HG02885 (cell line): Measurements from ENCODE around the gene OR52E5.

ENCODE experiments used
- ATAC-seq: cut with Tn5 transposase; IDR thresholded peaks from one replicate; pipeline ENCODE4 v1.9.1; 2021; ENCODE audit warnings: mild to moderate bottlenecking; ENCODE audit not compliant: unreplicated experiment, poor library complexity

OR52E5 gene

GRCh38 chr11:5892908-5893307 is at the start of gene OR52E5:
Gene OR52E5 (plus strand): TSS chr11:5893208. CDS start chr11:5900777, 7,569 bp downstream.
- ATAC-seq: no peak

DNA sequence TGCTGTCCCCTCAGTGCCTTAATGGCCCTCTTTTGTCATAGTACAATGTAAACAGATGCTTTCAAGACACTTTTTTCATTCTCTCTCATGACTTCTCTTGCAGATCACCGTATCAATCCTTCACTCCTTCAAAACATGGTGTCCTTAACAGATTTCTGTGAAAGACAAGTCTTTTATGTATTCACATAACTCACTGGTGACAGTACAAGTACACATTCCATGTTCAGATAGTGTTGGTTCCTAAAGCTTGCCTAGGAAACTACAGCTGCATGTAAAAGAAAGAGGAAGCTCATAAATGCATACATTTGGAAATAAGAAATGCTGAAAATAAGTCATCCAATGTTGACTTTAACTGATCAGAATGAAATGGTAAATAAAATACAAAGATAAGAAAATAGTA is 46.3 kb upstream of the OR52E5 start:
- no peak for ATAC-seq

- no peak for ATAC-seq
Measured at GRCh38 chr11:5847711-5848110, 45.3 kb upstream of the OR52E5 start.

DNA sequence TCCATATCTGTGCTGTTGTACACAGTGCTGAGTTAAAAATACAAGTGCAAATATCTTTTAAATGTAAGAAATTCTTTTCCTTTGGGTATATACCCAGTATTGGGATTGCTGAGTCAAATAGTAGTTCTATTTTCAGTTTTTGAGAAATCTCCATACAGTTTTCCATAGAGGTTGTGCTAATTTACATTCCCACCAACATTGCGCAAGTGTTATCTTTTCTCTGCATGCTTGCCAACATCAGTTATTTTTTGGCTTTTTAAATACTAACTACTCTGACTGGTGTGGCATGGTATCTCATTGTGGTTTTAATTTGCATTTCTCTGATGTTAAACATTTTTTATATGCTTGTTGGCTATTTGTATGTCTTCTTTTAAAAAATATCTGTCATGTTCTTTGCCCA is 42.0 kb upstream of the OR52E5 start:
- ATAC-seq: no peak

- no peak for ATAC-seq
Measured at GRCh38 chr11:5857590-5857989, 35.4 kb upstream of the OR52E5 start, which contains the start of gene OR52E8. Gene OR52E8 (minus strand): TSS chr11:5857690. CDS start chr11:5857690, 0 bp downstream.

DNA sequence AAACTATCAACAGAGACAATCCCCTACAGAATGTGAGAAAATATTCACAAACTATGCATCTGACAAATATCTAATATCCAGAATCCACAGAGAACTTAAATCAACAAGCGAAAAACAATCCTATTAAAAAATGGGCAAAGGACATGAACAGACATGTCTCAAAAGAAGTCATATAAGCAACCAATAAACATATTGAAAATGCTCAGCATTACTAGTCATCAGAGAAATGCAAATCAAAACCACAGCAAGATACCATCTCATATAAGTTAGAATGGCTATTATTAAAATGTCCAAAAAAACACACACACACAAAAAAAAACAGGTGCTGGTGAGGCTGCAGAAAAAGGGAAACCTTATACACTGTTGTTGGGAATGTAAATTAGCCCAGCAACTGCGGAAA is 27.2 kb upstream of the OR52E5 start:
- ATAC-seq: no peak

DNA sequence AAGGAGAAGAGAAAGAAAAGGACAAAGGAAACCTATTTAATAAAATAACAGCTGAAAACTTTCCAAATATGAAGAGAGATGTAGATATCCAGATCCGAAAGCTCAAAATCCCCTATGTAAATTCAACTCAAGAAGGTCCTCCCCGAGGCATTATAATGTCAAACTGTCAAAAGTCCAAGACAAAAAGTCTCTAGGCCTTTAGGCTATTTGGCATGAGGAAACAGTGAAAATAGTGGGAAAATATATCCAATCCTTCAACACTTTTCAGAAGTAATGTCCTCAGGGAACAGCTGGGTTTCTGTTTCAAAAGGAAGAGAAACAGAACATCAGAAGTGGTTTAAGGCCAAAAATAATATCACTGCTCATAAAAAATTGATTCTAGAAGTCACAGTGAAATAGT is 14.4 kb upstream of the OR52E5 start:
- ATAC-seq: no peak

- ATAC-seq: no peak
Measured at GRCh38 chr11:5880329-5880728, 12.7 kb upstream of the OR52E5 start, which contains the start of gene OR52E4. Gene OR52E4 (plus strand): TSS chr11:5880629. CDS start chr11:5884293, 3,664 bp downstream.

GRCh38 chr11:5881756-5882155 is 11.3 kb upstream of the OR52E5 start:
- no peak for ATAC-seq

DNA sequence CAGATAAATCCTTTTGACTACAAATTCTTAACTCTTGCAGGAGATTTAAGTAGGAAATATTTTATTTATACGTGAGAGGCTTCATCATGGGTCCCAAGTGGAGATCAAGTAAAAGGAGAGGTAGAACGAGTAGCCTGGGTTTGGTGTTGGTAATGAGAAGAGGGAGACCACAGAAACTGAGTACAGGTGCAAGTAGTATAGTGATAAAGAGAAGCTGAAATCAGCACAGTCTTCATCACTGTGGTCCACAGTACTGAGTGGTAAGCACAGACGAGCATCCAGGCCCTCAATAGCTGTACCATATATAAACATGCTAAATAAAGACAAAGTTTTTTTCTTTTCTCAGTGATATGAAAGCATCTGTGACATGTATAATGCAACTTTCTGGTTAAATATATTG is 5.8 kb upstream of the OR52E5 start:
- no peak for ATAC-seq

GRCh38 chr11:5887661-5888060 is 5.3 kb upstream of the OR52E5 start:
- no peak for ATAC-seq

- no peak for ATAC-seq
Measured at GRCh38 chr11:5891216-5891800, 1.7 kb upstream of the OR52E5 start.

DNA sequence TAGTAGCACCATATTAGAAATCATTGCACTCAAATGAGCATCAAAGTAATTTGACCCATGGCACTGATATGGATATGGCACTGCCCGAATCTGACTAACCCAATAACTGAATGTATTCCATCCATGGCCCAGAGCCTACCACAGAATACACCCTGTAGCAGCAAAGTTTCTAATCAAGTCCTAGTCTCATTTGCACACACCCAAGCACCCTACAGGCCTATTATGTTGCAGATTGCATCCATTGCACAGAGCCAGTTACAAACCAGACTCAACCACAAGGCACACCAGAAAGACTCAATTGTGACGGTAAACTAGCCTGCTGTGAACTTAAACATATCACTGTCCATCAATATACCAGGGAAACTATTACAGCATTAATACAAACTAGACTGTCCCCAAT is 6.5 kb downstream of the OR52E5 start:
- ATAC-seq: no peak

GRCh38 chr11:5910540-5910939 is 17.5 kb downstream of the OR52E5 start:
- no peak for ATAC-seq

DNA sequence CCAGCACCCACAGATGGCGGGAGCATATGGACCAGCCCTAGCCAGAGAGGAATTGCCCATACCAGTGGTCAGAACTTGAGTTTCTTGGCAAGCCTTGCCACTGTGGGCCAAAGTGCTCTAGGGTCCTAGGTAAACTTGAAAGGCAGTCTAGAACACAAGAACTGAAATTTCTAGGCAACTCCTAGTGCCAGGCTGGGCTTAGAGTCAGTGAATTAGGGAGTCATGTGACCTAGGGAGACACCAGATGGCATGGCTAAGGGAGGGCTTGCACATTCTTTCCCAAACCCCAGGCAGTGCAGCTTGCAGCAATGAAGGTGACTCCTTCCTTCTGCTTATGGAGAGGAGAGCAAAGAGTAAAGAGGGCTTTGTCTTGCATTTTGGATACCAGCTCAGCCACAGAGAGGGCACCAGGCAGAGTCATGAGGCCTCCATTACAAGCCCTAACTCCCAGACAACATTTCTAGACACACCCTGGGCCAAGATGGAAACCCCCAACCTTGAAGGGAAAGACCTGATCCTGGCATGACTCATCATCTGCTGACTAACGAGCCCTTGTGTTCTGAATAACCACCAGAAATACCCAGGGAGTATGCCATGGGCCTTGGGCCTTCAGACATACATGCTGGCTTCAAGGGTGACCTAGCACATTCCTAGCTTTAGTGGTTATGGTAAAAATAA is 29.9 kb downstream of the OR52E5 start:
- ATAC-seq: peak; percentile 85

- ATAC-seq: peak; percentile 46
Measured at GRCh38 chr11:5923427-5923776, 30.4 kb downstream of the OR52E5 start.

- no peak for ATAC-seq
Measured at GRCh38 chr11:5923794-5924193, 30.8 kb downstream of the OR52E5 start.

- no peak for ATAC-seq
Measured at GRCh38 chr11:5928271-5928670, 35.3 kb downstream of the OR52E5 start.

GRCh38 chr11:5928811-5929210 is 35.8 kb downstream of the OR52E5 start:
- no peak for ATAC-seq

GRCh38 chr11:5929571-5930368 is 36.8 kb downstream of the OR52E5 start:
- ATAC-seq: no peak

DNA sequence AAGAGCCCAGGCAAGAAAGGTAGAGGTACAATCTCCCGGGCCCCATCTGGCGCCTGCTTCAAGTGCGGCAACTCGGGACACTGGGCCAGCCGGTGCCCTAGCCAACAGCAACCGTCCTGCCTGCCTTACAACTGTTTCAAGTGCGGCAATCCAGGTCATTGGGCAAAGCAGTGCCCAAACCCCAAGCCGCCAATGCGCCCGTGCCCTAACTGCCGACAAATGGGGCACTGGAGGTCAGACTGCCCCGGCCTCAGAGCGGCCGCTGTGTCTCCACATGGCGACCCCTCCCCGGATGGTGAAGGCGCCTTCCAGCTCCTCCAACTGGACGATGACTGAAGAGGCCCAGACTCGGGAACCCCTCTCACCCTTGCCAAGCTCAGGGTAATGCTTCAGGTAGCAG is 37.6 kb downstream of the OR52E5 start:
- ATAC-seq: no peak
